SK-MEL-5 (cell line): ENCODE data around the gene FGF16. TPM values are rescaled to one million over a fixed set of nuclear protein-coding genes. Genes with fewer than 3 reads are reported as not detected.
A peak's percentile ranks its signal among the peaks of the same experiment; 100 is the strongest.
"Not testable (repeated sequence)": the region's sequence is repeated elsewhere in the genome, so short reads cannot be mapped to it uniquely, and the experiment has no call there.

Experiments used
- DNase-seq: peaks from one replicate; pipeline ENCODE4 v3.0.0-alpha.2; 2016; ENCODE audit warnings: low read depth, low spot score
- in situ Hi-C: cut with HindIII; loops from 2 replicates; pipeline ENCODE4 v1.10.0; 2016; ENCODE audit warnings: low sequenced_read_pairs, high pct_unique_total_duplicates, low pct_unique_long_range_greater_than_20kb
- polyA plus RNA-seq, 2 experiments: library from polyadenylated mRNA; depleted of rRNA; stranded (reverse); fragments of >200 nt; gene quantifications; 2 replicates each; pipeline ENCODE4 v1.2.3, GENCODE V29; 2015
- total RNA-seq: library from RNA; depleted of rRNA; stranded (reverse); fragments of >200 nt; shearing (Covaris generic); gene quantifications from 2 replicates; pipeline ENCODE4 v1.2.3, GENCODE V29; 2014; rRNA removed

Gene FGF16
- total RNA-seq: not detected in 2 replicates
- polyA plus RNA-seq (2015; cell fraction: cytosol; rRNA removed): not detected in 2 replicates
- not detected in 2 replicates for polyA plus RNA-seq (2015; cell fraction: nucleus; rRNA removed)

- in situ Hi-C loops: no loop called here
- no peak for DNase-seq
Observed at GRCh38 chrX:77446908-77447652, at the start of gene FGF16. Gene FGF16 (plus strand): TSS chrX:77447389. CDS start chrX:77447675, 286 bp downstream.

DNA sequence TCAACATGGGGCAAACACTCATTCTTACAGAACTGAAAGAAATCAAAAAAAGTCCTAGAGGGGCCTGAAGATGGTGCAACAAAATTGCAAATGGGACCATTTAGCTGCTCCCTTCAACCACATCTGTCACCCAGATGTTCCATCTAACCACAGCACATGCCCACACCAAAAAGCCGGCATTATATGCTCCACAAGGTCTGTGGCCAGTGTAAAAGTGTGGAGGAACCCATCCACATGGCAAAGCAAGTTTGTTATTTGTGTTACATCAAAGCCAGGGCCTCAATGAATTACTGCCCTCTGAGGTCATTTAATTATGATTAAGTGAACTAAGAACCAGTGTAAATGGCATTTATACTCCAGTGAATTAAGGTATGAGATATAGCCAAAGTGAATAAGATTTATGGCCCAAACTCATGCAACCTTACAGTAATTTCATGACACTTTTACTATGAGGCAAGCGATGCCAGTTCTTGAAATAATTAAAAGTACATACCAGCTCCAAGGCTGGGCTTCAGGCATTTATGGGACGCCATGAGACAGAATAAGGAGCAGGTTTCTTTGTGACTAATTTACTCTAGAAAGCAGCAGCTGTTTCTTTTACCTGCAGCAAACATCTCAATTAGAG is 48.7 kb upstream of the FGF16 start:
- in situ Hi-C loops: no loop called here
- no peak for DNase-seq

DNA sequence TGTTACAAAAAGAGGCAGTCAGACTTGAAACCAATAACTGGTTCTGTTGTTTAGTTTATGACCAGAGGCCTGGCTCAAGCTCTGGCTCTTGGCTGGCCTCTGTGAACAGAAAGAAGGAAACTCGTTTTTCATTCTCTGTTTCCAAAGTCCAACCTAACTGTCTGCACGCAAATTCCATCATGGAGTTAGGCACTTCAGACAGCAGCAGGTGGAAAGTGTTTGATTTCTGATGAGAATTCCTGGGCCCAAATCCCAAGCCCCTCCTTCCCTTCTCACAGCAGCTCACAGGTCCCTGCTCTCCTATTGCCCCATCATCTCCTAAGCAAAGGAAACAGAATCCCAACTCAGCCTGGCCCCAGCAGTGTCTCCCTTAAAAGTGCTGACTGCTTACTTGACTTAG is 42.8 kb upstream of the FGF16 start:
- DNase-seq: no peak
- in situ Hi-C loops: no loop called here

- DNase-seq, in situ Hi-C loops: not testable (repeated sequence)
Observed at GRCh38 chrX:77407821-77408220, 39.4 kb upstream of the FGF16 start.

GRCh38 chrX:77412631-77413030 is 34.6 kb upstream of the FGF16 start:
- no peak for DNase-seq
- in situ Hi-C loops: no loop called here

DNA sequence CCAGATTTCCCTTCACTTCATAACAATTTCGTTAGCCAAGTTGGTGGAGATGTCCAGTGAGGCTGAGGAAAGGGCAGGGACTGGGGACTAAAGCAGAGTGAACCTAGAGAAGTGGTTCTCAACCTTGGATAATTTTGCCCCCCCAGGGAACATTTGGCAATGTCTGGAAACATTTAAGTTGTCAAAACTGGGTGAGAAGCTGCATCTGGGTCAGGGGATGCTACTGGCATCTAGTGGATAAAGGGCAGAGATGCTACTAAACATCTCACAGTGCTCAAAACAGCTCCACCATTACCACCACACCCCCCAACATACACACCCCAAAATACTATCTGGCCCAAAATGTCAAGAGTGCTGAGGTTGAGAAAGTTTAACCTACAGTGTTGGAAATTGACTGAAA is 32.0 kb upstream of the FGF16 start:
- in situ Hi-C loops: no loop called here

DNA sequence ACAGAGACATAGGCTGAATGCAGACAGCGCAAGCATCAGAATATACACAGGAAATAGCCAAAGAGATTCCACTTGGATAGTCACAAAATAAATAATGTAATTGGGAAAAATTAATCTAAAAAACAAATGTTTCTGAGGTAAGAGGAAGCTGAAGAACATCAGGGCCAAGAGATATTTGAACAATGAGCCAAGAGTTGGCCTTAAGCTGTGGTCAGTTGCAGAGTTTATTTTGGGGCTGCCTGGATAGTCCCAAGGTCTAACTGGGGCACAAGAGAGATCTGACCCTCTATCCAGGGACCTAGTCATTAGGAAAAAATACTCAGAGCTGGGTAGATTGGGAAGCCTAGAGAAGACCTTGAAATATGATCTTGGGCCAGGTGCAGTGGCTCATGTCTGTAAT is 31.3 kb upstream of the FGF16 start:
- in situ Hi-C loops: no loop called here
- no peak for DNase-seq

More for the DNA sequence above, 32.0 kb upstream of the FGF16 start:
- DNase-seq: peak; percentile 6

DNA sequence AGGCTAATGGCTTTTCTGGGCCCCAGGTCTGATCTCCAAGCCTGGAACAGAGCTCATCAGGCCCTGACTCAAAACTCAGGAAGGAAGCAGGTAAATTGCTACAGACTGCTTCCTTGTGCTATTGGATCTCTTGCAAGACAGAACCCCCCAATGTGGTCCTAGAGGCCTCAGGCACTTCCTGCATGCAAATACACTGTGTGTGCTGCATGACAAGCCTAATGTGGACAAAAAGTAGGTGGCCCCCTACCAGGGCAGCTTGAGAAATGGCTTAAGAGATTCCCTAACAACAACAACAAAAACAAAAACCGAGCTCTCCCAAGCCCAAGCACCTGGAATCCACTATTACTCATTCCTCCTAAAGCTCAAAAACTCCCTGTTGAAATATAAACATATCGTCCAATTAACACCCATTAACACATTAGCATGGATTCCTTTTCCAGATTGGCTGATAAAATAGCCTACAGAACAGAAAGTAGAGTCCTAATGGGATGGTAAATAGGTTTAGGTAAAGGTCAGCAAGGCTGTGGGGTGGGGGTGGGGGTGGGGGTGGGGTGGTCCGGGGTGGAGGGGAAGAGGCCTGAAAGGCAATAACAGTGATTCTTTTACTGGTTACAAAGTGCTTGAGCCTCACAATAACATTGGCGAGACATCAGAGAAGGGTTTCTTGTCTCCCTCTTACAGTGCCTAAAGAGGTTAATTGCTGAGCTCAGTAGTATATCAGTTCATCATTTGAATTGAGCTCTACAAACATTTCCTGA is 24.1 kb upstream of the FGF16 start:
- DNase-seq: no peak
- in situ Hi-C loops: no loop called here

GRCh38 chrX:77426811-77427210 is 20.4 kb upstream of the FGF16 start:
- DNase-seq: no peak

DNA sequence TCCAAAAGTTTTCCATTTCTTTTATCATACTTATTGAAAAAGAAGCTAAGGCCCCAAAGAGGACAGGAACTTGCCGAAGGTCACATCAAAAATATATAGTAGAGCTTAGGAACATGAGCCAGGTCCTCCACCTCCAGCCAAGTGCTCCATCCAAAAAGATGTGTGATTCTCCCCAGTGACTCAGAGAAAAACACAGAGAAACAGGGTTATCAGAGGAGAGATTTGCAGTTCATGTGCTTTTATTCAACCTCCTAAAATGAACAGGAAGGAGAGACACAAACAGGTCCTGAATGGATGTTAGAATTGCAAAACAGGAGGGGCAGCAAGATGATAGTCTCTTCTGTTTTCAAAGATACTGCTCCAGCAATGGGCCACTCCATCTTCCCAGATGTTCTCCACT is 19.6 kb upstream of the FGF16 start:
- in situ Hi-C loops: no loop called here
- DNase-seq: no peak

More at GRCh38 chrX:77426811-77427210, 20.4 kb upstream of the FGF16 start:
- in situ Hi-C loops: no loop called here

- DNase-seq: no peak
- in situ Hi-C loops: no loop called here
Observed at GRCh38 chrX:77428551-77428950, 18.6 kb upstream of the FGF16 start.

- in situ Hi-C loops: no loop called here
- peak; percentile 52 for DNase-seq
Observed at GRCh38 chrX:77431227-77431626, 16.0 kb upstream of the FGF16 start.

GRCh38 chrX:77433001-77433400 is 14.2 kb upstream of the FGF16 start:
- in situ Hi-C loops: no loop called here
- no peak for DNase-seq

- in situ Hi-C loops: no loop called here
- no peak for DNase-seq
Observed at GRCh38 chrX:77434962-77435361, 12.2 kb upstream of the FGF16 start.

DNA sequence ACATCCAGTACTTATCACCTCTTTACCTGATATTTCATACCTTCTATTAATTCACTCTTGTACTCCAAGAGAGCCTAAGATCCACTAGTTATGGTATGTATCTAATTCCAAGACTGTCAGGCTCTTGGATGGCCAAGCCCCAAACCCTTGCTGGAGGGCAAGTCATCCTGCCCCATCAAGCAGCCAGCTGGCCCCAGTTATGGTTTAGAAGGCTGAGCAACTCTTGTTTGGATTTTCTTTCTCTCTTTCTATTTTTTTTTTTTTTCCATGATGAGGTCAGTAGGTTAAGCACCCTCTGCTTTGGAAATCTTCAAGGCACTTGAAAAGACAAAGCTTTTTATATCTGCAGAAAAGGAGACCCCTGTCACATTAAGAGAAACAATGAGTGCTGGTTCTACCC is 10.9 kb upstream of the FGF16 start:
- DNase-seq: no peak
- in situ Hi-C loops: no loop called here

- in situ Hi-C loops: no loop called here
- DNase-seq: no peak
Observed at GRCh38 chrX:77436682-77437081, 10.5 kb upstream of the FGF16 start.

- DNase-seq: no peak
- in situ Hi-C loops: no loop called here
Observed at GRCh38 chrX:77440330-77440729, 6.9 kb upstream of the FGF16 start.

DNA sequence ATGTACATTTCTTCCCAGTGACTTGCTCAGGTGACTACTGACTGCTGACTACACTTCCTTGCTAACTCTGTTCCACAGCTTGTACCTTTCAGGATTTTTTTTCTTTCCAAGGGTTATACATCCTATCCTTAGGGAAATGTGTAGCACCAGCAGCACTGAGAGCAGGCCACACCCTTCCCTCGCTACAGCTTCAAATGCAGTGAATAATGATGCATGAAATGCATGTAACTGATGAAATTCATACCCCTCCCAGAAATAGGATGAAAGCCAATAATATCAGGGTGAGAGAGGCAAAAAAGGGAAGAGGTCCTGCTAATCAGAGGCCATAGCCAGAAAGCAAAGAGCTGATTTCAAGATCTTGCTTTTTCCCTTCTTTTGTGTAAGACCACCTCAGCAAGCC is 6.2 kb upstream of the FGF16 start:
- in situ Hi-C loops: no loop called here
- no peak for DNase-seq
